WTC11 (cell line): ENCODE measurements around the gene PHKA1. TPM values are rescaled to one million over a fixed set of nuclear protein-coding genes. Genes with fewer than 3 reads are reported as not detected.

Source experiments
- ATAC-seq: fragments of 200-7000 bp; cut with Tn5 transposase; 2 replicates; pipeline ENCODE4 v1.10.0; 2021; ENCODE audit warnings: mild to moderate bottlenecking, moderate library complexity
- CTCF ChIA-PET: fragments of 300-600 bp; sonication (Branson Sonifier 250); formaldehyde crosslinking; loops from one replicate; lab custom pipeline; 2021; ENCODE audit warnings: antibody characterized with exemption; lab: Charles Lee
- POLR2A ChIA-PET: fragments of 350-600 bp; sonication (Branson Sonifier 250); formaldehyde crosslinking; loops from one replicate; lab custom pipeline; 2021; ENCODE audit warnings: antibody characterized with exemption; lab: Charles Lee
- DNase-seq: peaks from one replicate; pipeline ENCODE4 v3.0.0; 2021; ENCODE audit warnings: low spot score
- H3K27ac Mint-ChIP-seq: 2 replicates; pipeline ENCODE4 v1.8.0; 2021; ENCODE audit warnings: mixed read lengths
- H3K27me3 Mint-ChIP-seq: 2 replicates; pipeline ENCODE4 v1.8.0; 2021; ENCODE audit warnings: low read depth, mild to moderate bottlenecking, moderate library complexity, mixed read lengths
- H3K36me3 Mint-ChIP-seq: 2 replicates; pipeline ENCODE4 v1.8.0; 2021; ENCODE audit warnings: mixed read lengths
- H3K4me1 Mint-ChIP-seq: 2 replicates; pipeline ENCODE4 v1.8.0; 2022; ENCODE audit warnings: mixed read lengths
- H3K4me3 Mint-ChIP-seq: 2 replicates; pipeline ENCODE4 v1.8.0; 2021; ENCODE audit warnings: mild to moderate bottlenecking, moderate library complexity, mixed read lengths
- H3K9me3 Mint-ChIP-seq: 2 replicates; pipeline ENCODE4 v1.8.0; 2021; ENCODE audit warnings: mixed read lengths
- ARID4B ChIP-seq: sonication (generic); formaldehyde crosslinking; IDR thresholded peaks from 2 replicates; pipeline ENCODE4 v1.8.0; 2023; ENCODE audit warnings: missing genetic modification reagents, mild to moderate bottlenecking, borderline replicate concordance
- ATF3 ChIP-seq: sonication (generic); formaldehyde crosslinking; conservative IDR thresholded peaks from 2 replicates; pipeline ENCODE4 v1.8.1; 2022; ENCODE audit warnings: mild to moderate bottlenecking, missing genetic modification reagents
- ATF6 ChIP-seq: sonication (generic); formaldehyde crosslinking; IDR thresholded peaks from 2 replicates; pipeline ENCODE4 v1.8.1; 2023; ENCODE audit warnings: mild to moderate bottlenecking, missing genetic modification reagents
- CREM ChIP-seq: sonication (generic); formaldehyde crosslinking; IDR thresholded peaks from 2 replicates; pipeline ENCODE4 v1.8.1; 2022; ENCODE audit warnings: mild to moderate bottlenecking, missing genetic modification reagents, moderate library complexity
- ETV6 ChIP-seq: sonication (generic); formaldehyde crosslinking; IDR thresholded peaks from 2 replicates; pipeline ENCODE4 v1.8.1; 2022; ENCODE audit warnings: mild to moderate bottlenecking, missing genetic modification reagents
- FOXP1 ChIP-seq: sonication (generic); formaldehyde crosslinking; IDR thresholded peaks from 2 replicates; pipeline ENCODE4 v1.8.0; 2022; ENCODE audit warnings: missing genetic modification reagents, mild to moderate bottlenecking, moderate library complexity, borderline replicate concordance
- GTF2I ChIP-seq: fragments of 250-450 bp; sonication (Bioruptor Pico); conservative IDR thresholded peaks from 2 replicates; pipeline ENCODE4 v1.4.0; 2021; ENCODE audit warnings: mild to moderate bottlenecking
- HMGXB4 ChIP-seq: sonication (generic); formaldehyde crosslinking; IDR thresholded peaks from 2 replicates; pipeline ENCODE4 v1.8.1; 2023; ENCODE audit warnings: mild to moderate bottlenecking, moderate library complexity, missing genetic modification reagents
- MYBL2 ChIP-seq: sonication (generic); formaldehyde crosslinking; IDR thresholded peaks from 2 replicates; pipeline ENCODE4 v1.8.1; 2023; ENCODE audit warnings: mild to moderate bottlenecking, moderate library complexity, missing genetic modification reagents
- PRRX2 ChIP-seq: fragments of 250-450 bp; sonication (Bioruptor Pico); IDR thresholded peaks from 2 replicates; pipeline ENCODE4 v1.8.0; 2021; ENCODE audit warnings: mild to moderate bottlenecking
- RORB ChIP-seq: fragments of 250-450 bp; sonication (Bioruptor Pico); IDR thresholded peaks from 2 replicates; pipeline ENCODE4 v1.9.0; 2021; ENCODE audit warnings: mild to moderate bottlenecking
- STAT6 ChIP-seq: sonication (generic); formaldehyde crosslinking; conservative IDR thresholded peaks from 2 replicates; pipeline ENCODE4 v1.8.1; 2023; ENCODE audit warnings: mild to moderate bottlenecking, low read depth, missing genetic modification reagents, moderate library complexity
- TEAD4 ChIP-seq: sonication (generic); formaldehyde crosslinking; IDR thresholded peaks from 2 replicates; pipeline ENCODE4 v1.8.0; 2022; ENCODE audit warnings: mild to moderate bottlenecking, missing genetic modification reagents
- TP53 ChIP-seq: sonication (generic); formaldehyde crosslinking; IDR thresholded peaks from 2 replicates; pipeline ENCODE4 v1.8.1; 2023; ENCODE audit warnings: mild to moderate bottlenecking, missing genetic modification reagents
- USF2 ChIP-seq: sonication (generic); formaldehyde crosslinking; IDR thresholded peaks from 2 replicates; pipeline ENCODE4 v1.8.1; 2023; ENCODE audit warnings: mild to moderate bottlenecking, missing genetic modification reagents, moderate library complexity
- ZNF121 ChIP-seq: sonication (generic); formaldehyde crosslinking; IDR thresholded peaks from 2 replicates; pipeline ENCODE4 v1.8.0; 2023; ENCODE audit warnings: missing genetic modification reagents
- ZNF138 ChIP-seq: sonication (generic); formaldehyde crosslinking; conservative IDR thresholded peaks from 2 replicates; pipeline ENCODE4 v1.8.1; 2022; ENCODE audit warnings: mild to moderate bottlenecking, moderate library complexity, missing genetic modification reagents
- ZNF219 ChIP-seq: sonication (generic); formaldehyde crosslinking; IDR thresholded peaks from 2 replicates; pipeline ENCODE4 v1.8.0; 2023; ENCODE audit warnings: missing genetic modification reagents, mild to moderate bottlenecking, borderline replicate concordance
- ZNF232 ChIP-seq: sonication (generic); formaldehyde crosslinking; IDR thresholded peaks from 2 replicates; pipeline ENCODE4 v1.8.0; 2022; ENCODE audit warnings: mild to moderate bottlenecking, missing genetic modification reagents
- ZNF263 ChIP-seq: sonication (generic); formaldehyde crosslinking; IDR thresholded peaks from 2 replicates; pipeline ENCODE4 v1.8.1; 2022; ENCODE audit warnings: low read depth, mild to moderate bottlenecking, moderate library complexity, missing genetic modification reagents
- ZNF671 ChIP-seq: fragments of 250-450 bp; sonication (Bioruptor Pico); IDR thresholded peaks from 2 replicates; pipeline ENCODE4 v1.8.0; 2021; ENCODE audit warnings: mild to moderate bottlenecking
- total RNA-seq: library from RNA; stranded (reverse); gene quantifications from 3 replicates; pipeline ENCODE4 v1.2.3, GENCODE V29; 2021

The PHKA1 gene
- total RNA-seq, 1 experiment from 2014 or later: 9.9 TPM

- TF ChIP-seq HMGXB4 (CRISPR knock-in tag): no peak
- TF ChIP-seq ATF3 (CRISPR knock-in tag): no peak
- TF ChIP-seq RORB (CRISPR knock-in tag): no peak
- TF ChIP-seq ETV6 (CRISPR knock-in tag): no peak
- no peak for TF ChIP-seq ZNF219 (CRISPR knock-in tag)
- no peak for TF ChIP-seq GTF2I (CRISPR knock-in tag)
- TF ChIP-seq ATF6: no peak
- TF ChIP-seq MYBL2 (CRISPR knock-in tag): no peak
Measured at GRCh38 chrX:72624194-72624593, 89.9 kb downstream of the PHKA1 start (continued).

- H3K27ac Mint-ChIP-seq: no peak overlapping the region
- no peaks in the 10 kb centered on the region for H3K9me3 Mint-ChIP-seq
- peaks cover 1% of the 10 kb centered on the region; the same call in 1 of the 2 replicates for H3K36me3 Mint-ChIP-seq
- ATAC-seq (no peak), DNase-seq (no peak)
- no peak overlapping the region for H3K4me3 Mint-ChIP-seq
- ChIA-PET POLR2A (no interaction called here), CTCF (no interaction called here)
- no peaks in the 10 kb centered on the region for H3K4me1 Mint-ChIP-seq
- no peaks in the 10 kb centered on the region for H3K27me3 Mint-ChIP-seq
- no peak for TF ChIP-seq ZNF121 (CRISPR knock-in tag)
- no peak for TF ChIP-seq ZNF232 (CRISPR knock-in tag)
- TF ChIP-seq CREM (CRISPR knock-in tag): no peak
- TF ChIP-seq ZNF219 (CRISPR knock-in tag): no peak
- TF ChIP-seq ZNF263 (CRISPR knock-in tag): no peak
- no peak for TF ChIP-seq ZNF138
- TF ChIP-seq TEAD4 (CRISPR knock-in tag): no peak
- no peak for TF ChIP-seq FOXP1 (CRISPR knock-in tag)
- TF ChIP-seq HMGXB4 (CRISPR knock-in tag): no peak
- TF ChIP-seq STAT6: no peak
- TF ChIP-seq ARID4B (CRISPR knock-in tag): no peak
- TF ChIP-seq TP53 (CRISPR knock-in tag): no peak
- no peak for TF ChIP-seq USF2 (CRISPR knock-in tag)
- TF ChIP-seq ZNF671 (CRISPR knock-in tag): no peak
- no peak for TF ChIP-seq PRRX2 (CRISPR knock-in tag)
Measured at GRCh38 chrX:72621625-72622485, 92.3 kb downstream of the PHKA1 start.
